SU-DHL-6 (cell line): ENCODE data around the gene P4HB.

ENCODE experiments used
- CTCF ChIP-seq: fragments of 200-600 bp; sonication (generic); IDR thresholded peaks from one replicate; pipeline ENCODE4 v1.5.1; 2017; ENCODE audit warnings: antibody characterized with exemption, mild to moderate bottlenecking, low read length, moderate library complexity; ENCODE audit not compliant: insufficient read depth, poor library complexity, severe bottlenecking
- EZH2phosphoT487 ChIP-seq: fragments of 200-600 bp; sonication (generic), shearing (Covaris generic); conservative IDR thresholded peaks from 2 replicates; pipeline ENCODE4 v1.6.1; 2018; ENCODE audit warnings: mild to moderate bottlenecking, antibody characterized with exemption, low read length, moderate library complexity, mixed read lengths

DNA sequence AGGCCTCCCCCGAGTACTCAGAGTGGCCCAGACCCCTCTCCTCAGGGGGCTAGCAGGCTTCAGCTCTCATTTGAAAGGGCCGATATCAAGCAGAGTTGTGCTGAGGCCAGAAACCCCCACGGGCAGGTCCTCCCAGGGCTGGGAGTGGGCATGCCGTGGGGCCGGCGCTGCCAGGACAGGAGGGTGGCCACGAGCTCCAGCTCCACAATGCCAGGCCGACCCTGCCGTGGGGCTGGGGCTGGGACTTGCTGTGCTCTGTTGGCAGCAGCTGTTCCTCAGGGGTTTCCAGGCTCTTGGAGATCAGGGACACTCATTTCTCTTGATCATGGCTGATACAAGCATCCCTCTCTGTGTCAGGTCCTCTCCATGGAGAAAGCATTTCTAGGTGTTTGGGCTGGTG lies 38.5 kb upstream of the P4HB start:
- TF ChIP-seq CTCF (no peak), EZH2phosphoT487 (no peak)
